8988T (cell line): ENCODE measurements around the gene BHLHE40.

ENCODE experiments used
- DNase-seq: peaks from one replicate; pipeline ENCODE4 v3.0.0; 2011

Gene BHLHE40

GRCh38 chr3:5022187-5022965 is 43.1 kb downstream of the BHLHE40 start:
- no peak for DNase-seq

GRCh38 chr3:5022966-5023776 is 43.9 kb downstream of the BHLHE40 start:
- DNase-seq, result peak; percentile 71

- no peak for DNase-seq
Observed at GRCh38 chr3:5023777-5024346, 44.6 kb downstream of the BHLHE40 start.

- DNase-seq, result no peak
Observed at GRCh38 chr3:5026046-5026362, 46.8 kb downstream of the BHLHE40 start.

- DNase-seq, result no peak
Observed at GRCh38 chr3:5029715-5030114, 50.5 kb downstream of the BHLHE40 start.

GRCh38 chr3:5030152-5030551 is 50.9 kb downstream of the BHLHE40 start:
- DNase-seq, result no peak

- no peak for DNase-seq
Observed at GRCh38 chr3:5032844-5033243, 53.6 kb downstream of the BHLHE40 start.
